Endothelial cell of umbilical vein (primary cell): ENCODE measurements around the gene DNAJC18.

ENCODE experiments used
- CTCF ChIP-seq, 2 donors: IDR thresholded peaks; 1 replicate in 1 of 2; 2 replicates in 1 of 2; pipeline ENCODE4 v1.5.1; 2011; ENCODE audit warnings: low read length in 2 of 2, mild to moderate bottlenecking in 2 of 2, moderate library complexity in 2 of 2, control low read depth in 1 of 2, inconsistent platforms in 1 of 2, low read depth in 1 of 2; ENCODE audit not compliant: insufficient read depth in 1 of 2; ENCODE audit errors: extremely low read depth in 1 of 2
- EZH2 ChIP-seq: IDR thresholded peaks from 2 replicates; pipeline ENCODE4 v1.6.1; 2012; ENCODE audit warnings: borderline replicate concordance, low read depth, mild to moderate bottlenecking, moderate library complexity, low read length, inconsistent platforms; ENCODE audit not compliant: severe bottlenecking
- MYC ChIP-seq: IDR thresholded peaks from one replicate; pipeline ENCODE4 v1.6.1; 2011; ENCODE audit warnings: mild to moderate bottlenecking, low read depth, low read length
- POLR2A ChIP-seq: IDR thresholded peaks from 2 replicates; pipeline ENCODE4 v1.6.1; 2012; ENCODE audit warnings: low read depth, mild to moderate bottlenecking, control low read depth, low read length

DNA sequence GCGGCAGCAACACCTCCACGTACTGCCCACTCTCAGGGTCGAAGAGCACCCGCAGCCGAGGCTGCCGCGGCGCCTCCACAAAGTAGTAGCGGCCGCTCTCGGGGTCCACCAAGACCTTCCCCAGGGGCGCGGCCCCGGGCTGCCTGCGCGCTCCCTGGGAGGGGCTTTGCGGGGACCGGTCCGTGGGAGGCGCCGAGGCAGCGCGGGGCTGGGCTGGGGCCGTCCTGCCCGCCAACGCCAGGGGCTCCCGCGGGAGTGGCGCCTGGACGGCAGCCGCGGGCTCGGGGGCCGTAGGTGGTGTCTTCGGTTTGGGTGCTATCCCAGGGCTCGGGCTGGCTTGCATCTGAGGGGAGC, 47.0 kb downstream of the DNAJC18 start:
- TF ChIP-seq CTCF (IDR thresholded peaks at IDR 0.05; ENCODE audit: extremely low read depth in 1 of 2, insufficient read depth in 1 of 2, low read depth in 1 of 2, low read length in 2 of 2) (no peak), EZH2 (no peak), MYC (no peak), POLR2A (no peak)
